Stimulated activated CD4-positive, alpha-beta T cell treated with anti-CD3 and anti-CD28 coated beads, TNF-alpha, amount 100 ng/mL, for 24 hours (primary cell): Measurements from ENCODE around the gene NIPAL4.
A peak's percentile ranks its signal among the peaks of the same experiment; 100 is the strongest.
"Not testable (repeated sequence)": the region's sequence is repeated elsewhere in the genome, so short reads cannot be mapped to it uniquely, and the experiment has no call there.

Experiments used
- DNase-seq, 3 experiments: peaks; one replicate each; pipeline ENCODE4 v3.0.0-alpha.2; 2020; ENCODE audit warnings: low read depth in 3 of 3

The NIPAL4 gene

GRCh38 chr5:157459715-157460599, at the start of gene NIPAL4:
TSS of gene NIPAL4 (plus strand) at chr5:157460213. CDS start at chr5:157460321, 108 bp downstream.
- DNase-seq = peak; percentile 8 to 41 (median 18)

GRCh38 chr5:157415838-157416237, 44.2 kb upstream of the NIPAL4 start:
- no peak for DNase-seq

GRCh38 chr5:157419521-157419920, 40.5 kb upstream of the NIPAL4 start:
- not testable (repeated sequence) for DNase-seq

GRCh38 chr5:157429920-157430319, 30.1 kb upstream of the NIPAL4 start:
- not testable (repeated sequence) for DNase-seq

- DNase-seq = peak in 1 of 3 experiments; percentile 5
These were observed 28.3 kb upstream of the NIPAL4 start for GRCh38 chr5:157431544-157432200.

GRCh38 chr5:157434096-157434495, 25.9 kb upstream of the NIPAL4 start:
- DNase-seq = no peak

GRCh38 chr5:157443041-157443549, 16.9 kb upstream of the NIPAL4 start:
- no peak for DNase-seq

- DNase-seq = no peak
These were observed 15.8 kb upstream of the NIPAL4 start for GRCh38 chr5:157444224-157444623.

- no peak for DNase-seq
These were observed 14.1 kb upstream of the NIPAL4 start for GRCh38 chr5:157445745-157446411.

- DNase-seq = no peak
These were observed 13.5 kb upstream of the NIPAL4 start for GRCh38 chr5:157446412-157446935.

- no peak for DNase-seq
These were observed 12.8 kb upstream of the NIPAL4 start for GRCh38 chr5:157447201-157447637.

- DNase-seq = no peak
These were observed 10.8 kb upstream of the NIPAL4 start for GRCh38 chr5:157449011-157449723.

- DNase-seq = no peak
These were observed 10.0 kb upstream of the NIPAL4 start for GRCh38 chr5:157450024-157450423.

GRCh38 chr5:157451806-157452205, 8.2 kb upstream of the NIPAL4 start:
- DNase-seq = no peak

- DNase-seq = no peak
These were observed 5.7 kb upstream of the NIPAL4 start for GRCh38 chr5:157454273-157454672.

- no peak for DNase-seq
These were observed 5.0 kb upstream of the NIPAL4 start for GRCh38 chr5:157455057-157455456.

GRCh38 chr5:157456301-157456700, 3.7 kb upstream of the NIPAL4 start:
- DNase-seq = no peak

GRCh38 chr5:157457391-157457790, 2.6 kb upstream of the NIPAL4 start:
- no peak for DNase-seq

- no peak for DNase-seq
These were observed 1.2 kb upstream of the NIPAL4 start for GRCh38 chr5:157458835-157459234.

- DNase-seq = no peak
These were observed 1.1 kb downstream of the NIPAL4 start for GRCh38 chr5:157460921-157461792.
